Fibroblast of the aortic adventitia (primary cell): Measurements from ENCODE around the gene PTPN13. TPM values are rescaled to one million over a fixed set of nuclear protein-coding genes. Genes with fewer than 3 reads are reported as not detected.

Experiments used
- DNase-seq: peaks from one replicate; pipeline ENCODE4 v3.0.0-alpha.2; 2010; ENCODE audit warnings: low read depth
- H3K4me3 ChIP-seq: 2 replicates; pipeline ENCODE4 v1.5.1; 2011; ENCODE audit warnings: low read depth, mild to moderate bottlenecking, control low read depth, low read length, moderate library complexity
- CTCF ChIP-seq: IDR thresholded peaks from 2 replicates; pipeline ENCODE4 v1.5.1; 2011; ENCODE audit warnings: mild to moderate bottlenecking, low read length, control low read depth, inconsistent platforms; ENCODE audit not compliant: insufficient read depth
- total RNA-seq: library from RNA; depleted of rRNA; stranded (reverse); fragments of >200 nt; gene quantifications from 2 replicates; pipeline ENCODE4 v1.2.3, GENCODE V29; 2012; ENCODE audit warnings: low replicate concordance

PTPN13 gene
- total RNA-seq, 1 donor, result 67.6 TPM

- H3K4me3 ChIP-seq, result no peak overlapping the region
- no peak for DNase-seq
- no peak for TF ChIP-seq CTCF
Measured at GRCh38 chr4:86721412-86721811, 127.3 kb downstream of the PTPN13 start.

GRCh38 chr4:86730310-86730709, 136.2 kb downstream of the PTPN13 start:
- H3K4me3 ChIP-seq, result no peak overlapping the region
- no peak for TF ChIP-seq CTCF
- no peak for DNase-seq

GRCh38 chr4:86737244-86737643, 143.1 kb downstream of the PTPN13 start:
- no peak for TF ChIP-seq CTCF
- no peak overlapping the region for H3K4me3 ChIP-seq
- DNase-seq, result no peak

GRCh38 chr4:86741846-86742245, 147.7 kb downstream of the PTPN13 start:
- H3K4me3 ChIP-seq, result no peak overlapping the region
- no peak for TF ChIP-seq CTCF
- DNase-seq, result no peak

- TF ChIP-seq CTCF, result no peak
- no peak for DNase-seq
- H3K4me3 ChIP-seq, result no peak overlapping the region
Measured at GRCh38 chr4:86744570-86744969, 150.5 kb downstream of the PTPN13 start.

GRCh38 chr4:86749121-86749520, 155.0 kb downstream of the PTPN13 start:
- TF ChIP-seq CTCF, result no peak
- DNase-seq, result no peak
- no peak overlapping the region for H3K4me3 ChIP-seq

- no peak for DNase-seq
- TF ChIP-seq CTCF, result no peak
- no peak overlapping the region for H3K4me3 ChIP-seq
Measured at GRCh38 chr4:86755388-86755787, 161.3 kb downstream of the PTPN13 start.
